Measurements from ENCODE around the gene SEMA3A. TPM values are rescaled to one million over a fixed set of nuclear protein-coding genes. Genes with fewer than 3 reads are reported as not detected.

SEMA3A gene
- polyA plus RNA-seq, 2 donors: 0.35 to 0.64 TPM

GRCh38 chr7:83952236-83952635, 242.4 kb downstream of the SEMA3A start:
- no peaks in the 10 kb centered on the region for H3K27me3 ChIP-seq (ENCODE audit: control insufficient read depth in 1 of 2, insufficient read depth in 2 of 2, low read length in 2 of 2)
- H3K36me3 ChIP-seq (ENCODE audit: control insufficient read depth in 2 of 2, insufficient read depth in 2 of 2, low read length in 1 of 2): no peaks in the 10 kb centered on the region
- WGBS, 2 donors: 64 to 68% methylated on average over 2 of the region's 2 CpGs
- no peak overlapping the region for H3K27ac ChIP-seq (ENCODE audit: low read depth in 2 of 2, low read length in 1 of 2)
- no peak overlapping the region for H3K4me3 ChIP-seq (ENCODE audit: low read depth in 1 of 2, low read length in 2 of 2)
- H3K9me3 ChIP-seq (ENCODE audit: control insufficient read depth in 2 of 2, insufficient read depth in 1 of 2, low read depth in 1 of 2, low read length in 1 of 2): no peaks in the 10 kb centered on the region
- no peaks in the 10 kb centered on the region for H3K4me1 ChIP-seq (ENCODE audit: control insufficient read depth in 2 of 2, insufficient read depth in 2 of 2, low read length in 1 of 2)

GRCh38 chr7:83947260-83947659, 247.3 kb downstream of the SEMA3A start:
- Histone ChIP-seq H3K36me3 (ENCODE audit: control insufficient read depth in 2 of 2, insufficient read depth in 2 of 2, low read length in 1 of 2) (no peaks in the 10 kb centered on the region), H3K4me3 (ENCODE audit: low read depth in 1 of 2, low read length in 2 of 2) (no peak overlapping the region), H3K4me1 (ENCODE audit: control insufficient read depth in 2 of 2, insufficient read depth in 2 of 2, low read length in 1 of 2) (no peaks in the 10 kb centered on the region), H3K9me3 (ENCODE audit: control insufficient read depth in 2 of 2, insufficient read depth in 1 of 2, low read depth in 1 of 2, low read length in 1 of 2) (no peaks in the 10 kb centered on the region), H3K27ac (ENCODE audit: low read depth in 2 of 2, low read length in 1 of 2) (no peak overlapping the region), H3K27me3 (ENCODE audit: control insufficient read depth in 1 of 2, insufficient read depth in 2 of 2, low read length in 2 of 2) (no peaks in the 10 kb centered on the region)
- 68 to 82% methylated on average over 2 of the region's 2 CpGs for WGBS, 2 donors

- H3K27me3 ChIP-seq (ENCODE audit: control insufficient read depth in 1 of 2, insufficient read depth in 2 of 2, low read length in 2 of 2): no peaks in the 10 kb centered on the region
- no peak overlapping the region for H3K4me3 ChIP-seq (ENCODE audit: low read depth in 1 of 2, low read length in 2 of 2)
- no peaks in the 10 kb centered on the region for H3K9me3 ChIP-seq (ENCODE audit: control insufficient read depth in 2 of 2, insufficient read depth in 1 of 2, low read depth in 1 of 2, low read length in 1 of 2)
- 87 to 91% methylated on average over 3 of the region's 3 CpGs for WGBS, 2 donors
- H3K36me3 ChIP-seq (ENCODE audit: control insufficient read depth in 2 of 2, insufficient read depth in 2 of 2, low read length in 1 of 2): no peaks in the 10 kb centered on the region
- no peaks in the 10 kb centered on the region for H3K4me1 ChIP-seq (ENCODE audit: control insufficient read depth in 2 of 2, insufficient read depth in 2 of 2, low read length in 1 of 2)
- H3K27ac ChIP-seq (ENCODE audit: low read depth in 2 of 2, low read length in 1 of 2): no peak overlapping the region
Measured at GRCh38 chr7:83946801-83947200, 247.8 kb downstream of the SEMA3A start.

- H3K27me3 ChIP-seq (ENCODE audit: control insufficient read depth in 1 of 2, insufficient read depth in 2 of 2, low read length in 2 of 2): no peaks in the 10 kb centered on the region
- no peaks in the 10 kb centered on the region for H3K4me1 ChIP-seq (ENCODE audit: control insufficient read depth in 2 of 2, insufficient read depth in 2 of 2, low read length in 1 of 2)
- 76% methylated on average over 4 of the region's 4 CpGs for whole genome bisulfite sequencing, 2 donors
- H3K36me3 ChIP-seq (ENCODE audit: control insufficient read depth in 2 of 2, insufficient read depth in 2 of 2, low read length in 1 of 2): no peaks in the 10 kb centered on the region
- H3K4me3 ChIP-seq (ENCODE audit: low read depth in 1 of 2, low read length in 2 of 2): no peak overlapping the region
- H3K9me3 ChIP-seq (ENCODE audit: control insufficient read depth in 2 of 2, insufficient read depth in 1 of 2, low read depth in 1 of 2, low read length in 1 of 2): no peaks in the 10 kb centered on the region
- no peak overlapping the region for H3K27ac ChIP-seq (ENCODE audit: low read depth in 2 of 2, low read length in 1 of 2)
Measured at GRCh38 chr7:83941300-83941699, 253.3 kb downstream of the SEMA3A start.

- Histone ChIP-seq H3K27me3 (ENCODE audit: control insufficient read depth in 1 of 2, insufficient read depth in 2 of 2, low read length in 2 of 2) (no peaks in the 10 kb centered on the region), H3K4me1 (ENCODE audit: control insufficient read depth in 2 of 2, insufficient read depth in 2 of 2, low read length in 1 of 2) (no peaks in the 10 kb centered on the region), H3K9me3 (ENCODE audit: control insufficient read depth in 2 of 2, insufficient read depth in 1 of 2, low read depth in 1 of 2, low read length in 1 of 2) (no peaks in the 10 kb centered on the region), H3K4me3 (ENCODE audit: low read depth in 1 of 2, low read length in 2 of 2) (no peak overlapping the region), H3K36me3 (ENCODE audit: control insufficient read depth in 2 of 2, insufficient read depth in 2 of 2, low read length in 1 of 2) (no peaks in the 10 kb centered on the region), H3K27ac (ENCODE audit: low read depth in 2 of 2, low read length in 1 of 2) (no peak overlapping the region)
- WGBS, 2 donors: 82 to 89% methylated on average over 8 of the region's 8 CpGs
Measured at GRCh38 chr7:83937930-83938329, 256.7 kb downstream of the SEMA3A start.

- no peak overlapping the region for H3K27ac ChIP-seq (ENCODE audit: low read depth in 2 of 2, low read length in 1 of 2)
- no peaks in the 10 kb centered on the region for H3K36me3 ChIP-seq (ENCODE audit: control insufficient read depth in 2 of 2, insufficient read depth in 2 of 2, low read length in 1 of 2)
- H3K27me3 ChIP-seq (ENCODE audit: control insufficient read depth in 1 of 2, insufficient read depth in 2 of 2, low read length in 2 of 2): no peaks in the 10 kb centered on the region
- WGBS, 2 donors: 37 to 39% methylated on average over 5 of the region's 5 CpGs
- H3K9me3 ChIP-seq (ENCODE audit: control insufficient read depth in 2 of 2, insufficient read depth in 1 of 2, low read depth in 1 of 2, low read length in 1 of 2): no peaks in the 10 kb centered on the region
- no peak overlapping the region for H3K4me3 ChIP-seq (ENCODE audit: low read depth in 1 of 2, low read length in 2 of 2)
- no peaks in the 10 kb centered on the region for H3K4me1 ChIP-seq (ENCODE audit: control insufficient read depth in 2 of 2, insufficient read depth in 2 of 2, low read length in 1 of 2)
Measured at GRCh38 chr7:83936056-83936708, 258.4 kb downstream of the SEMA3A start.

GRCh38 chr7:83934118-83934734, 260.4 kb downstream of the SEMA3A start:
- no peaks in the 10 kb centered on the region for H3K36me3 ChIP-seq (ENCODE audit: control insufficient read depth in 2 of 2, insufficient read depth in 2 of 2, low read length in 1 of 2)
- H3K4me3 ChIP-seq (ENCODE audit: low read depth in 1 of 2, low read length in 2 of 2): no peak overlapping the region
- no peaks in the 10 kb centered on the region for H3K9me3 ChIP-seq (ENCODE audit: control insufficient read depth in 2 of 2, insufficient read depth in 1 of 2, low read depth in 1 of 2, low read length in 1 of 2)
- no peaks in the 10 kb centered on the region for H3K4me1 ChIP-seq (ENCODE audit: control insufficient read depth in 2 of 2, insufficient read depth in 2 of 2, low read length in 1 of 2)
- 65 to 82% methylated on average over 1 of the region's 1 CpG for WGBS, 2 donors
- H3K27me3 ChIP-seq (ENCODE audit: control insufficient read depth in 1 of 2, insufficient read depth in 2 of 2, low read length in 2 of 2): no peaks in the 10 kb centered on the region
- H3K27ac ChIP-seq (ENCODE audit: low read depth in 2 of 2, low read length in 1 of 2): no peak overlapping the region

- 78 to 82% methylated on average over 2 of the region's 2 CpGs for WGBS, 2 donors
- H3K9me3 ChIP-seq (ENCODE audit: control insufficient read depth in 2 of 2, insufficient read depth in 1 of 2, low read depth in 1 of 2, low read length in 1 of 2): no peaks in the 10 kb centered on the region
- no peaks in the 10 kb centered on the region for H3K4me1 ChIP-seq (ENCODE audit: control insufficient read depth in 2 of 2, insufficient read depth in 2 of 2, low read length in 1 of 2)
- no peak overlapping the region for H3K27ac ChIP-seq (ENCODE audit: low read depth in 2 of 2, low read length in 1 of 2)
- H3K36me3 ChIP-seq (ENCODE audit: control insufficient read depth in 2 of 2, insufficient read depth in 2 of 2, low read length in 1 of 2): no peaks in the 10 kb centered on the region
- no peak overlapping the region for H3K4me3 ChIP-seq (ENCODE audit: low read depth in 1 of 2, low read length in 2 of 2)
- no peaks in the 10 kb centered on the region for H3K27me3 ChIP-seq (ENCODE audit: control insufficient read depth in 1 of 2, insufficient read depth in 2 of 2, low read length in 2 of 2)
Measured at GRCh38 chr7:83931968-83932367, 262.6 kb downstream of the SEMA3A start.

- Histone ChIP-seq H3K27ac (ENCODE audit: low read depth in 2 of 2, low read length in 1 of 2) (no peak overlapping the region), H3K4me3 (ENCODE audit: low read depth in 1 of 2, low read length in 2 of 2) (no peak overlapping the region), H3K27me3 (ENCODE audit: control insufficient read depth in 1 of 2, insufficient read depth in 2 of 2, low read length in 2 of 2) (no peaks in the 10 kb centered on the region), H3K4me1 (ENCODE audit: control insufficient read depth in 2 of 2, insufficient read depth in 2 of 2, low read length in 1 of 2) (no peaks in the 10 kb centered on the region), H3K36me3 (ENCODE audit: control insufficient read depth in 2 of 2, insufficient read depth in 2 of 2, low read length in 1 of 2) (no peaks in the 10 kb centered on the region), H3K9me3 (ENCODE audit: control insufficient read depth in 2 of 2, insufficient read depth in 1 of 2, low read depth in 1 of 2, low read length in 1 of 2) (no peaks in the 10 kb centered on the region)
- 85 to 93% methylated on average over 2 of the region's 2 CpGs for WGBS, 2 donors
Measured at GRCh38 chr7:83930262-83930661, 264.3 kb downstream of the SEMA3A start.

GRCh38 chr7:83925860-83926259, 268.7 kb downstream of the SEMA3A start:
- Histone ChIP-seq H3K27me3 (ENCODE audit: control insufficient read depth in 1 of 2, insufficient read depth in 2 of 2, low read length in 2 of 2) (no peaks in the 10 kb centered on the region), H3K36me3 (ENCODE audit: control insufficient read depth in 2 of 2, insufficient read depth in 2 of 2, low read length in 1 of 2) (no peaks in the 10 kb centered on the region), H3K4me1 (ENCODE audit: control insufficient read depth in 2 of 2, insufficient read depth in 2 of 2, low read length in 1 of 2) (no peaks in the 10 kb centered on the region), H3K9me3 (ENCODE audit: control insufficient read depth in 2 of 2, insufficient read depth in 1 of 2, low read depth in 1 of 2, low read length in 1 of 2) (no peaks in the 10 kb centered on the region), H3K27ac (ENCODE audit: low read depth in 2 of 2, low read length in 1 of 2) (no peak overlapping the region), H3K4me3 (ENCODE audit: low read depth in 1 of 2, low read length in 2 of 2) (no peak overlapping the region)
- 26 to 75% methylated on average over 1 of the region's 1 CpG for WGBS, 2 donors

All from esophagus (tissue), 2 donors.